ENCODE data around the gene SLC6A9.

Gene SLC6A9

GRCh38 chr1:44029260-44029910, 1.9 kb downstream of the SLC6A9 start:
- Mint-ChIP-seq H3K27ac (peak overlapping the region; percentile 93), H3K4me3 (peak overlapping the region; percentile 90), H3K36me3 (no peaks in the 10 kb centered on the region), H3K27me3 (peaks cover 13% of the 10 kb centered on the region), H3K4me1 (peaks cover 34% of the 10 kb centered on the region), H3K9me3 (no peaks in the 10 kb centered on the region)
- DNase-seq = no peak
- CTCF ChIA-PET = interaction anchor here (1.6 to 9.8 kb wide), 2 partner anchors 26 to 94 kb away, joined by 3 to 161 read pairs; no protein-coding TSS in a partner anchor

DNA sequence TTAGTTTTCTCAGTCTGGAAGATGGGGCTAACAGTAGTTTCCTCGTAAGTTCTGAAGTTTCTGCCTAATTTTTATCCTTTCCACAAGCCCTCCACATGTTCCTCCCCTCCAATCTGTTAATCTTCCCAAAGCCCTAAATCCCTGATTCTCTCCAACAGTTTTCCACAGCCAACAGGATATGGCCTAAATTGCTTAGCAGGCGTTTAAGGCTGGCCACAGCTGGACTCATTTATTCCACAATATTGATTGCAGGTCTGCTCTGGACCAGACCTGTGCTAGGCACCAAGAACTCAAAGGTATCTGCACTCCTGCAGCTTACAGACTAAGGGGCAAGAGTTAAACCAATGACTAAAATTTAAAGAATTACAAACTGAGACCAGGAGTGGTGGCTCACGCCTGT, 3.9 kb downstream of the SLC6A9 start:
- H3K27ac Mint-ChIP-seq = no peak overlapping the region
- CTCF ChIA-PET = interaction anchor here (1.6 to 1.8 kb wide), 2 partner anchors 10 to 21 kb away, joined by 4 to 5 read pairs; no protein-coding TSS in a partner anchor
- no peak for DNase-seq
- H3K36me3 Mint-ChIP-seq = no peaks in the 10 kb centered on the region
- H3K4me3 Mint-ChIP-seq = no peak overlapping the region
- H3K4me1 Mint-ChIP-seq = peaks cover 28% of the 10 kb centered on the region
- H3K9me3 Mint-ChIP-seq = no peaks in the 10 kb centered on the region
- peaks cover 13% of the 10 kb centered on the region for H3K27me3 Mint-ChIP-seq

GRCh38 chr1:44025816-44026215, 5.4 kb downstream of the SLC6A9 start:
- Mint-ChIP-seq H3K27ac (no peak overlapping the region), H3K9me3 (no peaks in the 10 kb centered on the region), H3K4me3 (no peak overlapping the region), H3K36me3 (no peaks in the 10 kb centered on the region), H3K27me3 (no peaks in the 10 kb centered on the region), H3K4me1 (peaks cover 18% of the 10 kb centered on the region)
- CTCF ChIA-PET = interaction anchor here (0.7 to 1.9 kb wide), 3 partner anchors 9 to 21 kb away, joined by 3 to 5 read pairs (median 3); no protein-coding TSS in a partner anchor
- no peak for DNase-seq

DNA sequence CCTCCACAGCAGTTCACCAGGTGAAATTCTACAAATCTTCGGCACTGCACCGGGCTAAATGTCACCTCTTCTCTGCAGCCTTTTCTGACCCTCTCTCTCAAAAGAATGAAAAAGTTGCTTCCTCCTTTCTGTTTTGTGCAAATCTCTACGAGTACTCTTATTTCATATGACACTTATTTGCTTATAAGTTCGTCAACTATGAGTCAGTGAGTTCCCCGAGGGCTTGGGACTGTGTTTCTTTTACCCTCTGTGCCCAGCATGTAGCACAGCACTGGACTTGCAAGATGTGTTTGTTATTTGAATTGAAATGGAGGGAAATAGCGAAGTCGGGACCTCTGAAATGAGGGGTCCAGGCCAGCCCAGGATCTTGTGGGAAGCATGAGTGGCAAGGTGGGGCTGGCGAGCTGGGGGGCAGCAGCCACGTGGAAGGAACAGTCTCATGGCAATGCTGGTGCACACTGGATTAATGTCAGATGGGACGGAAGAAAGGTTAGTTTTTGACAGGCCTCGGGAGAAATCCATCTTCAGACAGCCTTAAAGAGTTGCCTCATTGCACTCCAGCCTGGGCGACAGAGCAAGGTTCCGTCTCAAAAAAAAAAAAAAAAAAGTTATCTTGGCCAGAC, 6.2 kb downstream of the SLC6A9 start:
- Mint-ChIP-seq H3K4me3 (no peak overlapping the region), H3K27ac (no peak overlapping the region), H3K36me3 (no peaks in the 10 kb centered on the region), H3K4me1 (peaks cover 18% of the 10 kb centered on the region), H3K27me3 (no peaks in the 10 kb centered on the region), H3K9me3 (no peaks in the 10 kb centered on the region)
- CTCF ChIA-PET = interaction anchor here (0.8 to 1.9 kb wide), 2 partner anchors 10 to 20 kb away, joined by 3 to 5 read pairs; no protein-coding TSS in a partner anchor
- DNase-seq = no peak

GRCh38 chr1:44024031-44024902, 7.0 kb downstream of the SLC6A9 start:
- H3K9me3 Mint-ChIP-seq = no peaks in the 10 kb centered on the region
- DNase-seq = no peak
- no peak overlapping the region for H3K27ac Mint-ChIP-seq

DNA sequence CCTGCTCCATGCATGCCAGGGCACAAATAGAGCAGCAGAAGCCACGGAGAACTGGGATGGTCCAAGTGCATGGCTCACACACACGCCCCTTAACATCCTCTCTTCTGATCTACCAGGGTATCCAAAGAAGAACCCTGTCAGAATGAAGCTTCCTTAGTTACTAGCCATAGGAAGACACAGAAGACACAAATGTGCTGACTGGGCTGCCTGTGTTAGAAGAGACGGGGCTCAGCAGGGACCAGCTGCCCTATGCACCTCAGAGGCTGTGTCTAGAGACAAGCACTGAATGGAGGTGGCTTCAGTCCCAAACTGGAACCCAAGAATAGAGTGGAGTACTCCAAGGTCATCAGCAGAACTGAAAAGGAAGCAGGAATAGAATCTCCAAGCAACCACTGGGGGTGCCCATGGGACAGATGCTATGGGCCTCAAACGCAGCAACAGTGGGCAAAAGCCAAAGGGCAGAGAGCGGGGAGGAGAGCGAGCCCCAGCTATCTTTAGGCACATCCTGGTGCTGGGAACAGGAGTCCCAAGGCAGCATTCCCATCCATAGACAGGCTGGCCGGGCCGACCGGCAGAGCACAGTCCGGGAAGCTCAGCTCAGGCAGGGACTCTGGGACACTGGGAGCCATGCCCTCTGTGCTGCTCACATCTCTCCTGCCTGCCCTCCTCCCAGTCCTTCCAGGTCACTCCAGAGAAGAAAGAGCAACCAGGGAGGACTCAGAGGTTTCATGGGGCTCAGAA, 9.5 kb downstream of the SLC6A9 start:
- H3K27me3 Mint-ChIP-seq = no peaks in the 10 kb centered on the region
- no peak overlapping the region for H3K4me3 Mint-ChIP-seq
- H3K27ac Mint-ChIP-seq = no peak overlapping the region
- CTCF ChIA-PET = interaction anchor here (0.6 to 1.1 kb wide), 3 partner anchors 15 to 1483 kb away, joined by 3 to 6 read pairs (median 3); no protein-coding TSS in a partner anchor
- no peak for DNase-seq
- no peaks in the 10 kb centered on the region for H3K36me3 Mint-ChIP-seq
- H3K4me1 Mint-ChIP-seq = no peaks in the 10 kb centered on the region
- no peaks in the 10 kb centered on the region for H3K9me3 Mint-ChIP-seq

More at GRCh38 chr1:44024031-44024902, 7.0 kb downstream of the SLC6A9 start:
- no peaks in the 10 kb centered on the region for H3K36me3 Mint-ChIP-seq
- H3K4me3 Mint-ChIP-seq = no peak overlapping the region
- peaks cover 12% of the 10 kb centered on the region for H3K4me1 Mint-ChIP-seq
- CTCF ChIA-PET = no interaction called here
- no peaks in the 10 kb centered on the region for H3K27me3 Mint-ChIP-seq

- H3K4me1 Mint-ChIP-seq = no peaks in the 10 kb centered on the region
- H3K36me3 Mint-ChIP-seq = no peaks in the 10 kb centered on the region
- no peak for DNase-seq
- no peak overlapping the region for H3K27ac Mint-ChIP-seq
- H3K4me3 Mint-ChIP-seq = no peak overlapping the region
- H3K9me3 Mint-ChIP-seq = no peaks in the 10 kb centered on the region
- CTCF ChIA-PET = interaction anchor here (0.6 to 0.7 kb wide), 2 partner anchors 15 to 1483 kb away, joined by 3 to 6 read pairs; no protein-coding TSS in a partner anchor
- H3K27me3 Mint-ChIP-seq = no peaks in the 10 kb centered on the region
Observed at GRCh38 chr1:44021156-44021555, 10.1 kb downstream of the SLC6A9 start.

DNA sequence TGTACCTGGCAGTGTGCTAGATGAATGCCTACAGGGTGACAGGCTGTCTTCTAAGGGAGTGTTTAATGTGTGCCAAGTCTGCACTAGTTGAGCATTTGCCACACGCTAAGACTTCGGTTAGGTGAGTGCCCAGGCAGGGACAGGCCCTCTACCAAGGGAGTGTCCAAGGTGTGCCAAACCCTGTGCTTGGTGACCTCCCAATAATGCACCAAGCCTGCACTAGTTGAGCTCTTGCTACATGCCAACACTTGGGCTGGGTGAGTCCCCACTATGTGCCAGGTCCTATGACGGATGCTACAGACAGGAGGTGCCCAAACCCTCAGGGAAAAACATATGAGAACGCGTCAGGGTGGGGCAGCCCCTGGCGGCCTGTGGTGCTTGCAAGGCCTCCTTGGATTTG, 10.8 kb downstream of the SLC6A9 start:
- CTCF ChIA-PET = interaction anchor here (1.4 kb wide), 1 partner anchor 14 kb away, joined by 3 read pairs; no protein-coding TSS in a partner anchor
- H3K36me3 Mint-ChIP-seq = no peaks in the 10 kb centered on the region
- H3K27me3 Mint-ChIP-seq = no peaks in the 10 kb centered on the region
- no peak overlapping the region for H3K27ac Mint-ChIP-seq
- no peak for DNase-seq
- H3K9me3 Mint-ChIP-seq = no peaks in the 10 kb centered on the region
- no peaks in the 10 kb centered on the region for H3K4me1 Mint-ChIP-seq
- no peak overlapping the region for H3K4me3 Mint-ChIP-seq

- CTCF ChIA-PET = interaction anchor here (1.4 kb wide), 1 partner anchor 13 kb away, joined by 3 read pairs; no protein-coding TSS in a partner anchor
- Mint-ChIP-seq H3K4me1 (no peaks in the 10 kb centered on the region), H3K9me3 (no peaks in the 10 kb centered on the region), H3K36me3 (no peaks in the 10 kb centered on the region), H3K4me3 (no peak overlapping the region), H3K27ac (no peak overlapping the region), H3K27me3 (no peaks in the 10 kb centered on the region)
- no peak for DNase-seq
Observed at GRCh38 chr1:44019466-44019948, 11.8 kb downstream of the SLC6A9 start.

GRCh38 chr1:44016890-44017400, 14.3 kb downstream of the SLC6A9 start:
- Mint-ChIP-seq H3K4me3 (no peak overlapping the region), H3K9me3 (no peaks in the 10 kb centered on the region), H3K27me3 (no peaks in the 10 kb centered on the region), H3K4me1 (peaks cover 5% of the 10 kb centered on the region), H3K36me3 (no peaks in the 10 kb centered on the region), H3K27ac (no peak overlapping the region)
- DNase-seq = no peak
- CTCF ChIA-PET = interaction anchor here (0.7 to 0.9 kb wide), 2 partner anchors 19 to 20 kb away, joined by 3 read pairs; no protein-coding TSS in a partner anchor

DNA sequence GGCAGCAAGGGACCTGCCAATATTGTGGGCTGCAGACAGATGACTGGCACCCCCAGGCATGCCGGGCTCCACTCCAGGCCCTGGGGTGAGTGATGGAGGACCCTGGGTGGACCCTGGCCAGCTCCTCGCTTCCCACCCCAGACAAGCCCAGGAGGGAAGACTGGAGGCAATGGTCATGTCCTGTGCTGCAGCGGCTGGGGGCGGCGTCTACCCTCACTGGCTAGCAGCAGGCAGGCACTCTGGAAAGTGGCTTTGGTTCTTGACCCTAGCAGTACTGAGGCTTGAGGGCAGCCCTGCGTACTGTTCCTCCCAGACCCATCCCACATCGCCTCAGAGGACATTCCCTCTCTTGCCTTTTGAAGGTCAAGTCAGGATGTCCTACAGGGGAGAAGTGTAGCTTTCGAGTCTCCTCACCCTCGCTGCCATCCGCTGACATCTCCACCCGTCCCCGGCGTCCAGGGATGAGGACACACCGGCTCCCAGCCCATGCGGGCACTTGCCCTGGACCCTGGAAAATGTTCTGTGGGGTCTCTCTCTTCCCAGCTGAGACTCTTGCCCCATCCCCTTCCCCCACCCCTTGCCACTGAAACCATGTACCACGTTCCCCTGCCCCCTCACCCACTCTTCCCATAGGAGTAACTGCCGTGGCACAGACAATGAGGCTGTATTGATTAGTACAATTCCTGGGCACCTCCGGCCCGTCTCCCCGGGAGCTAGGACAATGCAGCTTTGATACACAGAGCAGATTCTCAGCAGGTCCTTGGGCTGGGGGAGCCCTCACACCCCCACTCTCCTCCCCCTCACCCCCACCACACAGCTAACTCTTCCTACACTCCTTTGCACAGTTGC, 15.0 kb downstream of the SLC6A9 start:
- no peak overlapping the region for H3K27ac Mint-ChIP-seq
- CTCF ChIA-PET = interaction anchor here (0.7 to 0.9 kb wide), 2 partner anchors 19 to 20 kb away, joined by 3 read pairs; no protein-coding TSS in a partner anchor
- H3K36me3 Mint-ChIP-seq = no peaks in the 10 kb centered on the region
- no peak for DNase-seq
- H3K4me1 Mint-ChIP-seq = peaks cover 5% of the 10 kb centered on the region
- no peak overlapping the region for H3K4me3 Mint-ChIP-seq
- no peaks in the 10 kb centered on the region for H3K27me3 Mint-ChIP-seq
- no peaks in the 10 kb centered on the region for H3K9me3 Mint-ChIP-seq

GRCh38 chr1:44015206-44015605, 16.1 kb downstream of the SLC6A9 start:
- H3K4me3 Mint-ChIP-seq = no peak overlapping the region
- no peak overlapping the region for H3K27ac Mint-ChIP-seq
- no peaks in the 10 kb centered on the region for H3K36me3 Mint-ChIP-seq
- CTCF ChIA-PET = interaction anchor here (2.5 kb wide), 1 partner anchor 10 kb away, joined by 17 read pairs; no protein-coding TSS in a partner anchor
- peaks cover 5% of the 10 kb centered on the region for H3K4me1 Mint-ChIP-seq
- DNase-seq = no peak
- H3K27me3 Mint-ChIP-seq = no peaks in the 10 kb centered on the region
- H3K9me3 Mint-ChIP-seq = no peaks in the 10 kb centered on the region
